Measurements from ENCODE around the gene NELL1. TPM values are rescaled to one million over a fixed set of nuclear protein-coding genes. Genes with fewer than 3 reads are reported as not detected.

Gene NELL1
- total RNA-seq, 1 donor from 2014 or later, result not detected

- no peaks in the 10 kb centered on the region for H3K9me3 Mint-ChIP-seq (ENCODE audit: unreplicated experiment)
- no peak overlapping the region for H3K27ac Mint-ChIP-seq (ENCODE audit: unreplicated experiment)
- no peak for DNase-seq (ENCODE audit: extremely low spot score, unreplicated experiment)
- no peaks in the 10 kb centered on the region for H3K36me3 Mint-ChIP-seq (ENCODE audit: unreplicated experiment)
- no peaks in the 10 kb centered on the region for H3K27me3 Mint-ChIP-seq (ENCODE audit: unreplicated experiment)
- H3K4me1 Mint-ChIP-seq (ENCODE audit: unreplicated experiment), result no peaks in the 10 kb centered on the region
- no peak overlapping the region for H3K4me3 Mint-ChIP-seq (ENCODE audit: unreplicated experiment)
- no peak for TF ChIP-seq CTCF (IDR thresholded peaks at IDR 0.05)
Measured at GRCh38 chr11:20964985-20965384, 295.6 kb downstream of the NELL1 start.

GRCh38 chr11:20966489-20966888 lies 297.1 kb downstream of the NELL1 start:
- no peaks in the 10 kb centered on the region for H3K27me3 Mint-ChIP-seq (ENCODE audit: unreplicated experiment)
- H3K4me3 Mint-ChIP-seq (ENCODE audit: unreplicated experiment), result no peak overlapping the region
- H3K36me3 Mint-ChIP-seq (ENCODE audit: unreplicated experiment), result no peaks in the 10 kb centered on the region
- TF ChIP-seq CTCF (IDR thresholded peaks at IDR 0.05), result no peak
- H3K9me3 Mint-ChIP-seq (ENCODE audit: unreplicated experiment), result peaks cover 4% of the 10 kb centered on the region
- H3K4me1 Mint-ChIP-seq (ENCODE audit: unreplicated experiment), result no peaks in the 10 kb centered on the region
- no peak overlapping the region for H3K27ac Mint-ChIP-seq (ENCODE audit: unreplicated experiment)
- no peak for DNase-seq (ENCODE audit: extremely low spot score, unreplicated experiment)

DNA sequence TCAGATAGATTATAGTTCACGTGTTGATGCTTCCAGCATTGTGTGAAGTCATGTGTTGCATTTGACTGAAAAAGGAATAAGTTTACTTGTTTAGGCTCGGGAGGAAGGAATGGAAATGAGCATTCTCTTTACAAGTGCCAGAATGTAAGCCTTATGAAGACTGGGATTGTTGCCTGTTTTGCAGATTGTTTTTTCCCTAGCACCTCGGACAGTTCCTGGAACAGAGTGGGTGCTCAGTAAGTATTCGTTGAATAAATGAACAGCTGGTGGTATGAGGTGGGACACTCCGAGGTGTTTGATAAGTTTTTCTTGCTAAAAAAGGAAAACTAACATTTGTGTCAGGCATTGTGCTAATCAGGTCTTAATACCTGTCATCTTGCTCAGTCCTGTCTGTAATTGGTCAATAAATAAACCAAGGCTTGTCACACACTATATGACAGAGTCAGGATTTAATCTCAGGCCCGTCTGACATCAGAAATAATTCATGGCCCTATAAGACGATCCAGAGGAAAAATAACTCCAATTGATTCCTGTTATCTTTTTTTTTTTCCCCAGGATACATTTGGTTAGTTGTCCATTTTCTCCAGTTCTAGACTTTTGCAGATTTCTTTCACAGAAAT lies 304.7 kb downstream of the NELL1 start:
- Mint-ChIP-seq H3K4me1 (ENCODE audit: unreplicated experiment) (no peaks in the 10 kb centered on the region), H3K9me3 (ENCODE audit: unreplicated experiment) (peaks cover 8% of the 10 kb centered on the region), H3K27me3 (ENCODE audit: unreplicated experiment) (no peaks in the 10 kb centered on the region), H3K27ac (ENCODE audit: unreplicated experiment) (no peak overlapping the region), H3K36me3 (ENCODE audit: unreplicated experiment) (no peaks in the 10 kb centered on the region), H3K4me3 (ENCODE audit: unreplicated experiment) (no peak overlapping the region)
- TF ChIP-seq CTCF (IDR thresholded peaks at IDR 0.05), result no peak
- DNase-seq (ENCODE audit: extremely low spot score, unreplicated experiment), result no peak

GRCh38 chr11:20980736-20981135 lies 311.4 kb downstream of the NELL1 start:
- no peak for TF ChIP-seq CTCF (IDR thresholded peaks at IDR 0.05)
- DNase-seq (ENCODE audit: extremely low spot score, unreplicated experiment), result no peak
- Mint-ChIP-seq H3K27me3 (ENCODE audit: unreplicated experiment) (no peaks in the 10 kb centered on the region), H3K27ac (ENCODE audit: unreplicated experiment) (no peak overlapping the region), H3K9me3 (ENCODE audit: unreplicated experiment) (peaks cover 12% of the 10 kb centered on the region), H3K36me3 (ENCODE audit: unreplicated experiment) (no peaks in the 10 kb centered on the region), H3K4me3 (ENCODE audit: unreplicated experiment) (no peak overlapping the region), H3K4me1 (ENCODE audit: unreplicated experiment) (no peaks in the 10 kb centered on the region)

- H3K4me3 Mint-ChIP-seq (ENCODE audit: unreplicated experiment), result no peak overlapping the region
- DNase-seq (ENCODE audit: extremely low spot score, unreplicated experiment), result no peak
- H3K9me3 Mint-ChIP-seq (ENCODE audit: unreplicated experiment), result peaks cover 9% of the 10 kb centered on the region
- no peak for TF ChIP-seq CTCF (IDR thresholded peaks at IDR 0.05)
- H3K36me3 Mint-ChIP-seq (ENCODE audit: unreplicated experiment), result no peaks in the 10 kb centered on the region
- H3K27ac Mint-ChIP-seq (ENCODE audit: unreplicated experiment), result no peak overlapping the region
- H3K27me3 Mint-ChIP-seq (ENCODE audit: unreplicated experiment), result no peaks in the 10 kb centered on the region
- H3K4me1 Mint-ChIP-seq (ENCODE audit: unreplicated experiment), result no peaks in the 10 kb centered on the region
Measured at GRCh38 chr11:20990447-20990846, 321.1 kb downstream of the NELL1 start.

Data from osteocyte (in vitro differentiated cells).